Muscle layer of duodenum (tissue), 2 donors: ENCODE results near the gene AP1G1.

Experiments
- H3K27ac ChIP-seq: one replicate; pipeline ENCODE4 v1.7.0; 2013; ENCODE audit warnings: mild to moderate bottlenecking, low read length
- H3K27me3 ChIP-seq: one replicate; pipeline ENCODE4 v1.7.0; 2013; ENCODE audit warnings: low read depth, mild to moderate bottlenecking, control low read depth, low read length
- H3K36me3 ChIP-seq, 2 donors: one replicate each; pipeline ENCODE4 v1.7.0; 2013; ENCODE audit warnings: low read length in 2 of 2, control low read depth in 1 of 2, mild to moderate bottlenecking in 1 of 2; ENCODE audit not compliant: insufficient read depth in 2 of 2, control insufficient read depth in 1 of 2
- H3K4me1 ChIP-seq, 2 donors: one replicate each; pipeline ENCODE4 v1.7.0; 2013; ENCODE audit warnings: low read length in 2 of 2, mild to moderate bottlenecking in 2 of 2, control low read depth in 1 of 2, moderate library complexity in 1 of 2; ENCODE audit not compliant: insufficient read depth in 2 of 2, control insufficient read depth in 1 of 2
- H3K4me3 ChIP-seq, 2 donors: one replicate each; pipeline ENCODE4 v1.7.0; 2013; ENCODE audit warnings: low read length in 2 of 2, low read depth in 1 of 2, mild to moderate bottlenecking in 1 of 2
- H3K9me3 ChIP-seq, 2 donors: one replicate each; pipeline ENCODE4 v1.7.0; 2013; ENCODE audit warnings: low read length in 2 of 2, control low read depth in 1 of 2, mild to moderate bottlenecking in 1 of 2; ENCODE audit not compliant: control insufficient read depth in 1 of 2
- donor health status: healthy.

AP1G1 gene

DNA sequence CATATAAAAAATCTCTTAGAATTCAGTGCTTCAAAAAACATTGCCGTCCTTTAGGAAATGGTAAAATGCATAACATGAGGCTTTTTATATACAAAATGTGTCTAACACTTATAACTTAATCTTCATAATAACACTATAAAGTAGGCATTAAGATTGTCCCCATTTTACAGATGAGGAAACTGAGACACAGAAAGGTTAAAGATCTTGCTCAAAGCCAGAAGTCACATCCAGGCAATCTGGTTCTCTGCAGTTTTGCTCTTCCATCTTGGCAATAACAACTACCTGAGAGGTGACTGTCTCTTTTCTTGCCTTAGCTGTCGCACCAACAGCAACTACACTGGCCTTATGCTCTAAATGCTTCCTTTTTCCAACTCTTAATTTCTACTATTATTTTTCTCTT is 24.5 kb downstream of the AP1G1 start:
- Histone ChIP-seq H3K4me1 (peaks cover 0 to 9% of the 10 kb centered on the region in 2 donors), H3K36me3 (peaks cover 10 to 14% of the 10 kb centered on the region in 2 donors)

DNA sequence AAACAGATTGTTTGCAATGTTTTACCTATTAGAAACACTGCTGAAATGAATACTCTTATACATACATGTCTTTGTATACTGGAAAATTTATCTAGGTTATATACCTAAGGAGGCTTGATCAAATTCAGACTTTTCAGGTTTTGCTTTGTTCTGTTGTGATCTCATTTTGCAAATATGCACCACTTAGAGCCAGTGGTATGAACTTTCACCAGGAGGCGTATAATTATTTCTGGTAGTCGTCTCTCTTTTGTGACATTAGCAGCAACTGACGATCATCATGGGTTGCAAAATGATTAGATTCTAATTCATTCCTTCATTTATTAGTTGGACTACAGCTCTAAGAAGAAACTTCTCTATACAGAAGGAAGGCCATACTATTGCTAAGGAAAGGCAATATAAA is 26.9 kb downstream of the AP1G1 start:
- Histone ChIP-seq H3K27me3 (no peaks in the 10 kb centered on the region), H3K4me3 (no peak overlapping the region), H3K4me1 (peaks cover 0 to 12% of the 10 kb centered on the region in 2 donors), H3K27ac (no peak overlapping the region), H3K9me3 (no peaks in the 10 kb centered on the region), H3K36me3 (peaks cover 0 to 6% of the 10 kb centered on the region in 2 donors)

More for the DNA sequence above, 24.5 kb downstream of the AP1G1 start:
- Histone ChIP-seq H3K9me3 (no peaks in the 10 kb centered on the region), H3K4me3 (no peak overlapping the region), H3K27ac (no peak overlapping the region), H3K27me3 (no peaks in the 10 kb centered on the region)

DNA sequence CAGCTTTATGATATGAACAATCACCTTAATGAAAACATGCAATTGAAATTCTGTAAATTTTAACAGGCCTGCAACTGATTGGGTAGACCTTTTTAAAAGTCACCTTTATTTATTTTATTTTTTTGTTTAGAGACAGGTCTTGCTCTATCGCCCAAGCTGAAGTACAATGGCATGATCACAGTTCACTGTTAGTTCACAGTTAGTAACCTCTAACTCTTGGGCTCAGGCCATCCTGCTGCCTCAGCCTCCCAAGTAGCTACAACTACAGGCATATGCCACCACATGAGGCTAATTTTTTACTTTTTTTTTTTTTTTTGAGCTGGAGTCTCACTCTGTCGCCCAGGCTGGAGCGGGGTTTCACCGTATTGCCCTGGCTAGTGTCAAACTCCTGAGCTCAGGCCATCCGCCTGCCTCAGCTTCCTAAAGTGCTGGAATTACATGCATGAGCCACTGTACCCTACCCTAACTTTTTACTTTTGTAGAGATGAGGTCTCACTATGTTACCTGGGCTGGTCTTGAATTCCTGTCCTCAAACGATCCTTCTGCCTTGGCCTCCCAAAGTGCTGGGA is 28.0 kb downstream of the AP1G1 start:
- no peak overlapping the region for H3K27ac ChIP-seq
- H3K4me1 ChIP-seq = peaks cover 0 to 12% of the 10 kb centered on the region in 2 donors
- H3K36me3 ChIP-seq = peaks cover 0 to 6% of the 10 kb centered on the region in 2 donors
- no peaks in the 10 kb centered on the region for H3K9me3 ChIP-seq
- H3K27me3 ChIP-seq = no peaks in the 10 kb centered on the region
- H3K4me3 ChIP-seq = no peak overlapping the region

DNA sequence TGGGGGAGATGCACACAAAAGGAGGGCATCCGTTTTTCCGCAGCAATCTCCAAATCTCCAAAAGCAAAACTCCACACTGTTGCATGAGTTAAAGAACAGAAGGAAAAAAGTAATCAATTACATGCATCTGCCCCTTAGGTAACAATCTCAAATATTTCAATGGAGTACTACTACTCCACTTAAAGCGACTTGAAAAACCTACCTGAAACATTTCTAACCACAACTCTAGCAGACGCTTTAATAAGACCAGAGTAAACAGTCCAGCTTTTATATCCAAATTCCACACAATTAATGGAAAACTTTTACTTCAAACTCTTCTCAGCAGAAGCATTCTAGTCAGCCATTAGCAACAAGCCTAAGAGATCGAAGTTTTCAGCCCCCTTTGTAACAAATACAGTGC is 29.9 kb downstream of the AP1G1 start:
- Histone ChIP-seq H3K4me3 (no peak overlapping the region), H3K27ac (no peak overlapping the region)

DNA sequence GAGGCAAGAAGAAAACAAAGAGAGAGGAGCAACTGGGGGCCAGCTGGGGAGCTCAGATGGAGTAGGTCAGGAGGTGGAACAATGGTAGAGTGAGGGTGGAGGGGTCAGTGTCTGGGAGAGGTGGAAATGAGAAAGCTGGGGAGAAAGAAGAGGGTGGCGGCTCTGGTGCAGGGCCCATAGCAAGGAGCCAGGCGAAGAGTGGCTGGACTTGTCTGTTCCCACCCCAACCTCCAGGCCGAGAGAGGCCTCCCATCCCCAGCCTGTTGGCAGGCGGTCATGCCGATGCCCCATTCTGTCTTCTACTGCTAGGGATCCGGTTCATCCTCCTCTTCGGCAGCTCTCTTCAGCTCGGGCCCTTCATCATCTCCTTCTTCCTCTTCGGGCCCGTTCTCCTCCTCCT is 31.3 kb downstream of the AP1G1 start:
- H3K36me3 ChIP-seq = peaks cover 0 to 18% of the 10 kb centered on the region in 2 donors

More for the DNA sequence above, 29.9 kb downstream of the AP1G1 start:
- peaks cover 0 to 12% of the 10 kb centered on the region in 2 donors for H3K4me1 ChIP-seq
- H3K36me3 ChIP-seq = peaks cover 0 to 8% of the 10 kb centered on the region in 2 donors
- no peaks in the 10 kb centered on the region for H3K27me3 ChIP-seq
- no peaks in the 10 kb centered on the region for H3K9me3 ChIP-seq

DNA sequence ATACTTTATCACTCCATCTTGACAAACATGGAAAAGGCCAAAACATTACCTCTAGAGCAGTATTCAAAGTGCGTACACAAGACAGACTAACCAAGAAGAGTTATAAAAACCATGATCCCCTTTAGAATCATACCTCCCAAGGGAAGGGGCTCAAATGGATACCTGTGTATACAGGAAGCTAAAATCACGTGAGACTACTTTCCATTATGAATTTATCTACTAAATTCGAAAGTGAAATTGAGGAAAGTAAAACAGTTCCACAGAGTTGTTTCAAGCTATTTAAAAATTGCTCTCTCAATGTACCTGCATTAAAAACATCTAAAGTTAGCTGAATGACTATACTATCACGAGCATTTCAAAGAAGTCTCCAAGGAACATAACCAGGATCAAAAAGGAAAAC is 32.7 kb downstream of the AP1G1 start:
- Histone ChIP-seq H3K4me3 (no peak overlapping the region), H3K9me3 (no peaks in the 10 kb centered on the region), H3K4me1 (peaks cover 0 to 3% of the 10 kb centered on the region in 2 donors), H3K27me3 (no peaks in the 10 kb centered on the region), H3K36me3 (peaks cover 2 to 22% of the 10 kb centered on the region in 2 donors), H3K27ac (no peak overlapping the region)

More for the DNA sequence above, 31.3 kb downstream of the AP1G1 start:
- peaks cover 0 to 12% of the 10 kb centered on the region in 2 donors for H3K4me1 ChIP-seq
- no peak overlapping the region for H3K27ac ChIP-seq
- no peak overlapping the region for H3K4me3 ChIP-seq
- H3K27me3 ChIP-seq = no peaks in the 10 kb centered on the region
- H3K9me3 ChIP-seq = no peaks in the 10 kb centered on the region

DNA sequence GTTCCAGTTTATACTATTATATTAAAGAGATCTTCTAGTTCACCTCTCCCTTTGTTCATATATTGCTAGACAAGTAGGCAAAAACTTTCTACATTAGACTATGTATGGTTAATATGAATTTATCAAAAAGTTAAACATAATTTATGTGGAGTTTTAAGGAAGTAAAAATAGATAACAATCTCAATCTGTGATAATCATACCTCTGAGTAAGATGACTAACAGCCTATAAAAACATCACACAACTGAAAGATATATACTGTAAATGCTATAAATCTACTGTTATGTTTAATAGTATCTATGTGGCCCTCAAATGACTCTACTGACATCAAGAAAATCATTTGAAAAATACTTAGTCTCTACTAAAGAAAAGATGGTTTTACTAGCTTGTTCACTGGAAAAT is 37.1 kb downstream of the AP1G1 start:
- no peak overlapping the region for H3K27ac ChIP-seq
- H3K4me3 ChIP-seq = no peak overlapping the region
- H3K27me3 ChIP-seq = no peaks in the 10 kb centered on the region
- no peaks in the 10 kb centered on the region for H3K9me3 ChIP-seq
- peaks cover 17 to 37% of the 10 kb centered on the region in 2 donors for H3K36me3 ChIP-seq
- H3K4me1 ChIP-seq = peaks cover 6 to 7% of the 10 kb centered on the region in 2 donors

DNA sequence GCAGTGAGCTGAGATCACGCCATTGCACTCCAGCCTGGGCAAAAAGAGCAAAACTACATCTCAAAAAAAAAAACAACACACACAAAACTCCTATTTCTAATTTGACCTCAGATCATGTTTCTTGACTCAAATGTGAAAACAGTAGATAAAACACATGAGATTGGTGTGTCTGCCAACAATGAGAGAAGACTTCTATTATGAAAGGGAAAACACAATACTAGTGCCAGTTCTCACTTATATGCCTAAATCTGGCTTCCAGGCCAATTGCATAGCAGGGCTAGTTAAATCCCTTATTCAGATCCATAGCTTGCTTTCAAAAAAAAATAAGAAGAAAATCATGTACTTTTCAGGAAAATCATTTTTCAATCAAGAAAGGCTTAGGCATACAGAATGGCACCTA is 39.4 kb downstream of the AP1G1 start:
- no peak overlapping the region for H3K4me3 ChIP-seq
- H3K4me1 ChIP-seq = peaks cover 6 to 15% of the 10 kb centered on the region in 2 donors
- H3K9me3 ChIP-seq = no peaks in the 10 kb centered on the region
- H3K27me3 ChIP-seq = no peaks in the 10 kb centered on the region
- no peak overlapping the region for H3K27ac ChIP-seq
- peaks cover 17 to 40% of the 10 kb centered on the region in 2 donors for H3K36me3 ChIP-seq

DNA sequence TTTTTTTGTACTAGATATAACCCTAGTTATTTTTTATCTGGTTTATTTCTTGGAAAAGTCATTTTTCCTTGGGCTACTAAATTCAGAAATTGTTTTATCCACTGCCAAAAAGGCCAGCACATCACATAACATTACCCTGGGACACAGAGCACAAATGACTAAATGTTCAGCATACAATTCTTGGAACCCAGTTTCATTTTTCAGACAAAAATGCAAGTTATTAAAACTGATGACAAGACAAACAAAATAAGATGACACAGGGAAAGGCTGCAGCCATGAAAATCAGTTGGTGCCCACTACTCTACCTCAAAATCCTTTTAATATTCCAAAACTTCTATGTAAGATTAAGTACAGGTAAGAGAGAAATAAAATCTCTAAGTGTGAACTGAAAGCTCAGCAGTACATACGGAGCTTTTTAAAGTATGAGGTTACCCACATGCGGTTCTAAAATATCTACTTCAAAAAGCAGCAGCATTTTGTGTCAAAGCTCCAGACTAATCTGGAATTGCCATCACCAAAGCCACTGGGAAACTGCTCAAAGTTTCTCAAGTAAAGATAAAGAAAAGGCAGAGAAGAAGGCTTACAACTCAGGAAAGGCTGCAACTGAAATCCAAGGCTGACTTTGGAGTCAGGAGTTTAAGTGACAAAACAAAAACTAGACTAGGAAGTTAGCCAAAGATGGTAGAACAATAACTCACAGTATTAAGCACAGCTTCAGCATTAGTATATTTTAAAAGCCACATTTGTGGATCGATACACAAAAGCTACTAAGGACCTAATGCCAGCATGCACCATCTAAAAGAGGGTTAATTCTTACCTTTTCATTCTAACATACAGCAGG is 41.4 kb downstream of the AP1G1 start:
- Histone ChIP-seq H3K27ac (no peak overlapping the region), H3K4me1 (peaks cover 6 to 15% of the 10 kb centered on the region in 2 donors), H3K36me3 (peaks cover 26 to 40% of the 10 kb centered on the region in 2 donors), H3K9me3 (no peaks in the 10 kb centered on the region), H3K27me3 (no peaks in the 10 kb centered on the region), H3K4me3 (no peak overlapping the region)

DNA sequence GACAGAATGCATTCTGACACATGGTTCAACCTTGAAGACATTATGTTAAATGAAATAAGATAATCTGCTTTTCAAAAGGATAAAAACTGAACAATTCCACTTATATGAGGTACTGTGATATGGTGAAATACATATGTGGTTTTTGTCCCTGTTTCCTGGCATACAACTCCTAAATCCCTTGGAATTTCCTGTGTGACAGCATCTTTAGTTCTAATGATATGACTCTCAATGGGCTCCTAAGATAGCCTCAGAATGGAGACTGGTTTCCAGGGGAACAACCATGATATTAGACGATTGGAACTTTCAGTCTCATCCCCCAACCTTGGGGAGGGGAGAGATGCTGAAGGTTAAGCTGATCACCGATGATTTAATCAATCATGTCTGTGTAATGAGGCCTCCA is 46.4 kb downstream of the AP1G1 start:
- peaks cover 36 to 43% of the 10 kb centered on the region in 2 donors for H3K36me3 ChIP-seq
- no peak overlapping the region for H3K27ac ChIP-seq
- H3K27me3 ChIP-seq = no peaks in the 10 kb centered on the region
- H3K4me3 ChIP-seq = no peak overlapping the region
- H3K9me3 ChIP-seq = no peaks in the 10 kb centered on the region
- peaks cover 3 to 15% of the 10 kb centered on the region in 2 donors for H3K4me1 ChIP-seq

DNA sequence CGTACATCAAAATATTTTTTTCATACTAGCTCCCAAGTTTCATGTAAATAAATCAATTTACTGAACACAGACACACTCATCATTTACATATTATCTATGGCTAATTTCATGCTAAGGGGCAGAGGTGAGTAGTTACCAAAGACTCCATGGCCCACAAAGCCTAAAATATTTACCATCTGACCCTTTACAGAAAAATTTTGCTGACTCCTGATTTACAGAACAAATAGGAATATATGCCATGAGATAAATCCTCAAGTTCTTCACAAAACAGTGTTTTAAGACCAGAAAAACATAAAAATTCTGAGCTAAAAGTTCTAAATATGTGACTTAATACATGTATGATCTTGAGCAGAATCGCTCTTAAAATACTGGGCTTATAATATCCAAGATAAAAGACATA is 47.5 kb downstream of the AP1G1 start:
- H3K27me3 ChIP-seq = no peaks in the 10 kb centered on the region
- peaks cover 0 to 4% of the 10 kb centered on the region in 2 donors for H3K4me1 ChIP-seq
- peaks cover 38 to 54% of the 10 kb centered on the region in 2 donors for H3K36me3 ChIP-seq
- no peak overlapping the region for H3K27ac ChIP-seq
- no peaks in the 10 kb centered on the region for H3K9me3 ChIP-seq
- H3K4me3 ChIP-seq = no peak overlapping the region
